CD8-positive, alpha-beta memory T cell (primary cell): ENCODE results near the gene RET. TPM values are rescaled to one million over a fixed set of nuclear protein-coding genes. Genes with fewer than 3 reads are reported as not detected.
A peak's percentile ranks its signal among the peaks of the same experiment; 100 is the strongest.

Experiments
- CTCF ChIA-PET: fragments of 350-600 bp; sonication (Branson Sonifier 250); formaldehyde crosslinking; loops from one replicate; lab custom pipeline; 2021; ENCODE audit warnings: antibody characterized with exemption; lab: Charles Lee
- POLR2A ChIA-PET: fragments of 350-600 bp; sonication (Branson Sonifier 250); formaldehyde crosslinking; loops from one replicate; lab custom pipeline; 2021; ENCODE audit warnings: antibody characterized with exemption; lab: Charles Lee
- DNase-seq, 5 donors: peaks; one replicate each; pipeline versions ENCODE4 v3.0.0 to v3.0.0-alpha.2; 2020 to 2022; ENCODE audit warnings: mixed read lengths in 1 of 5
- H3K27ac ChIP-seq: one replicate; pipeline ENCODE4 v1.7.0; 2013; ENCODE audit warnings: low read depth, mild to moderate bottlenecking, low read length, moderate library complexity
- H3K27me3 ChIP-seq: 2 replicates; pipeline ENCODE4 v1.7.0; 2013; ENCODE audit warnings: low read length, mild to moderate bottlenecking; ENCODE audit not compliant: insufficient read depth, poor library complexity, severe bottlenecking
- H3K36me3 ChIP-seq: 2 replicates; pipeline ENCODE4 v1.7.0; 2013; ENCODE audit warnings: mild to moderate bottlenecking, low read length, moderate library complexity; ENCODE audit not compliant: insufficient read depth
- H3K4me1 ChIP-seq: 2 replicates; pipeline ENCODE4 v1.7.0; 2013; ENCODE audit warnings: mild to moderate bottlenecking, low read length, moderate library complexity; ENCODE audit not compliant: insufficient read depth
- H3K4me3 ChIP-seq: 2 replicates; pipeline ENCODE4 v1.7.0; 2013; ENCODE audit warnings: mild to moderate bottlenecking, low read length
- H3K9me3 ChIP-seq: 2 replicates; pipeline ENCODE4 v1.7.0; 2013; ENCODE audit warnings: mild to moderate bottlenecking, low read length
- H3K27ac Mint-ChIP-seq, 8 donors: one replicate each; pipeline ENCODE4 v1.8.0; 2020 to 2021; ENCODE audit warnings: mixed read lengths in 8 of 8, mild to moderate bottlenecking in 6 of 8, inconsistent platforms in 3 of 8, moderate library complexity in 3 of 8
- H3K27me3 Mint-ChIP-seq, 2 donors: one replicate each; pipeline ENCODE4 v1.8.0; 2020 to 2021; ENCODE audit warnings: mixed read lengths in 2 of 2, mild to moderate bottlenecking in 1 of 2, moderate library complexity in 1 of 2
- H3K36me3 Mint-ChIP-seq, 3 donors: one replicate each; pipeline ENCODE4 v1.8.0; 2020 to 2021; ENCODE audit warnings: mixed read lengths in 3 of 3, inconsistent platforms in 1 of 3, mild to moderate bottlenecking in 1 of 3
- H3K4me1 Mint-ChIP-seq, 3 donors: one replicate each; pipeline ENCODE4 v1.8.0; 2020 to 2021; ENCODE audit warnings: mixed read lengths in 3 of 3, inconsistent platforms in 1 of 3, mild to moderate bottlenecking in 1 of 3
- H3K4me3 Mint-ChIP-seq, 7 donors: one replicate each; pipeline ENCODE4 v1.8.0; 2020 to 2021; ENCODE audit warnings: mixed read lengths in 7 of 7, mild to moderate bottlenecking in 6 of 7, moderate library complexity in 4 of 7, inconsistent platforms in 2 of 7
- H3K9me3 Mint-ChIP-seq, 5 donors: one replicate each; pipeline ENCODE4 v1.8.0; 2020 to 2022; ENCODE audit warnings: mixed read lengths in 5 of 5, mild to moderate bottlenecking in 3 of 5, moderate library complexity in 2 of 5, inconsistent platforms in 1 of 5
- polyA plus RNA-seq: library from polyadenylated mRNA; unstranded; fragments of 300-500 nt; fragmentation: Illumina TruSeq; gene quantifications from one replicate; pipeline ENCODE4 v1.2.3, GENCODE V29; 2021
- total RNA-seq, 2 experiments: library from RNA; stranded (reverse); gene quantifications; one replicate each; pipeline ENCODE4 v1.2.3, GENCODE V29; 2021

The RET gene
- total and polyA plus RNA-seq, 3 experiments from 2014 or later: 0.06 to 0.24 TPM; not detected in 1

DNA sequence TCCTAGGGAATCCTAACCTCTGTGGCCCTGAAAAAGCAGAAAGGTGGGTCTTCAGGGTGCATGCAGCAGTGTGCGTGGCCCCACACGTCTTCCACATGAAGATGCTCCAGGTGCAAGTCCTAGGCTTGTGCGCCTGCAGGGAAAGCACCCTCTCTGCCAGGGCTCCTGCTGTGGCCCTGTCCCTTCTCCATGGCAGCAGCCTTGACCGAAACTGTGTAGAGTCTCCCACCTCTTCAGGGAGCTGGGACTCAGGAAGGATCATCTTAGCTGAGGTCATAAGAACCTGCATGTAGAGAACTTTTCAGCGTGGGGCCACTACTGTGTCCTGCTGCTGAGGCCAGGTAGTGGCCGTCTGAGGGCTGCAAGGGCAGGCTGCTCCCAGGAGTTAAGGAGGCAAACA is 55.0 kb downstream of the RET start:
- POLR2A ChIA-PET: no interaction called here
- H3K4me3 Mint-ChIP-seq: peak overlapping the region in 1 of 7 donors; percentile 41
- peaks cover 0 to 1% of the 10 kb centered on the region in 2 donors for H3K27me3 Mint-ChIP-seq

GRCh38 chr10:43132867-43133787 is 56.3 kb downstream of the RET start:
- H3K9me3 ChIP-seq: no peaks in the 10 kb centered on the region
- H3K36me3 ChIP-seq: no peaks in the 10 kb centered on the region
- Mint-ChIP-seq H3K4me1 (peaks cover 21 to 27% (median 22%) of the 10 kb centered on the region in 3 donors), H3K9me3 (no peaks in the 10 kb centered on the region), H3K4me3 (peak overlapping the region in 1 of 7 donors; percentile 60), H3K36me3 (peaks cover 0 to 2% (median 0%) of the 10 kb centered on the region in 3 donors), H3K27ac (peak overlapping the region in 1 of 8 donors; percentile 30), H3K27me3 (peaks cover 0 to 1% of the 10 kb centered on the region in 2 donors)
- POLR2A ChIA-PET: no interaction called here
- no peak overlapping the region for H3K4me3 ChIP-seq
- CTCF ChIA-PET: no interaction called here
- DNase-seq: no peak
- no peaks in the 10 kb centered on the region for H3K27me3 ChIP-seq
- peaks cover 9% of the 10 kb centered on the region for H3K4me1 ChIP-seq
- H3K27ac ChIP-seq: no peak overlapping the region

More for the DNA sequence above, 55.0 kb downstream of the RET start:
- H3K27ac Mint-ChIP-seq: no peak overlapping the region
- DNase-seq: no peak
- CTCF ChIA-PET: no interaction called here
- no peaks in the 10 kb centered on the region for H3K9me3 Mint-ChIP-seq
- Histone ChIP-seq H3K9me3 (no peaks in the 10 kb centered on the region), H3K27ac (no peak overlapping the region), H3K27me3 (no peaks in the 10 kb centered on the region), H3K4me3 (no peak overlapping the region), H3K36me3 (no peaks in the 10 kb centered on the region), H3K4me1 (peaks cover under 1% of the 10 kb centered on the region)
- H3K4me1 Mint-ChIP-seq: peaks cover 27 to 29% (median 27%) of the 10 kb centered on the region in 3 donors
- no peaks in the 10 kb centered on the region for H3K36me3 Mint-ChIP-seq

DNA sequence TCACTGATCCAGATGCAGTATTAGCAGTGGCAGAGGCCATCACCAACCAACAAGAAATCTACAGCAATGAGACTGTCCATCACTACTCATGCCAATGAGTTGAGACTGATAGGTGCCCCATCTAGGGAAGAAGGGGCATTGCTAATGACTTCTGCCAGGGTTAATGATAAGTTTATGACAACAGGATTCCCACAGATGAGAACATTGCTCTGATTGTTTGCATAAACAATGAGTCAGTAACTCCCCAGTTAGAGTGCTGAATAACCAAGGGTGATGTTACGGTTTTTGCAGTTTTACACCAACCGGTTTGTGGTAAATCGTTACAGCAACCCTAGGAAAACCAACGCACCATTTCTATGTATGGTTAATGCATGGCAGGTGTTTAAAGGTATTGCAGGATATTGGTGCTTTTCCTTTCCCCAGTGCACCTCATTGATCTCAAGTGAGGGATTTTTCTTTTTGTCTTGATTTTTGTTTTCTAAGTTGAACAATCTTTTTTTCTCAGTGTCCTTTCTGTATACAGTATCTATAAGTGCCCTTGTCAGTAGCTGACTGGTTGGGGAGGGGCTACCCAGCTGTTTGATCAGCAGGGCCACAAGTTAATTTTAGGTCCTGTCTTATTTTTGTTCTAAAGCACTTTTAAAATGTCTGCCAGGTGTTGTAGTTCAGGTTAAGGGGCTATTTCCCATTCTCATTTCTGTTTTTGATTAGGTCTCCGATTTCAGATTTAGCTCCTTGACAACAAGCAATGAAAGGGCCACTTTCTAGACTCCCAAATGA is 57.4 kb downstream of the RET start:
- Histone ChIP-seq H3K4me3 (no peak overlapping the region), H3K27me3 (no peaks in the 10 kb centered on the region), H3K4me1 (peaks cover 14% of the 10 kb centered on the region), H3K27ac (no peak overlapping the region), H3K36me3 (no peaks in the 10 kb centered on the region), H3K9me3 (no peaks in the 10 kb centered on the region)
- CTCF ChIA-PET: no interaction called here
- Mint-ChIP-seq H3K27me3 (peaks cover 0 to 4% of the 10 kb centered on the region in 2 donors), H3K9me3 (no peaks in the 10 kb centered on the region), H3K4me1 (peaks cover 22 to 29% (median 25%) of the 10 kb centered on the region in 3 donors), H3K27ac (peak overlapping the region in 2 of 8 donors; percentile 21 to 37), H3K4me3 (peak overlapping the region in 1 of 7 donors; percentile 20), H3K36me3 (peaks cover 0 to 8% (median 0%) of the 10 kb centered on the region in 3 donors)
- POLR2A ChIA-PET: no interaction called here
- DNase-seq: no peak

GRCh38 chr10:43135064-43135463 is 58.2 kb downstream of the RET start:
- no peaks in the 10 kb centered on the region for H3K27me3 ChIP-seq
- Mint-ChIP-seq H3K4me1 (peaks cover 24 to 33% (median 29%) of the 10 kb centered on the region in 3 donors), H3K4me3 (peak overlapping the region in 2 of 7 donors; percentile 5 to 95), H3K36me3 (peaks cover 0 to 8% (median 0%) of the 10 kb centered on the region in 3 donors), H3K27ac (peak overlapping the region in 1 of 8 donors; percentile 93), H3K27me3 (peaks cover 0 to 4% of the 10 kb centered on the region in 2 donors), H3K9me3 (no peaks in the 10 kb centered on the region)
- H3K4me1 ChIP-seq: peaks cover 21% of the 10 kb centered on the region
- no peak overlapping the region for H3K4me3 ChIP-seq
- ChIA-PET CTCF (interaction anchor here (1.5 kb wide), 1 partner anchor 17 kb away, joined by 3 read pairs; no protein-coding TSS in a partner anchor), POLR2A (no interaction called here)
- H3K36me3 ChIP-seq: no peaks in the 10 kb centered on the region
- no peaks in the 10 kb centered on the region for H3K9me3 ChIP-seq
- H3K27ac ChIP-seq: no peak overlapping the region
- DNase-seq: no peak

- Mint-ChIP-seq H3K9me3 (no peaks in the 10 kb centered on the region), H3K4me3 (peak overlapping the region; percentile 3 to 95 (median 88)), H3K4me1 (peaks cover 29 to 39% (median 35%) of the 10 kb centered on the region in 3 donors), H3K27me3 (peaks cover 0 to 4% of the 10 kb centered on the region in 2 donors), H3K36me3 (peaks cover 0 to 8% (median 0%) of the 10 kb centered on the region in 3 donors), H3K27ac (peak overlapping the region in 4 of 8 donors; percentile 17 to 93 (median 74))
- POLR2A ChIA-PET: no interaction called here
- H3K27me3 ChIP-seq: no peaks in the 10 kb centered on the region
- no peaks in the 10 kb centered on the region for H3K9me3 ChIP-seq
- H3K4me3 ChIP-seq: no peak overlapping the region
- DNase-seq: no peak
- CTCF ChIA-PET: interaction anchor here (1.5 kb wide), 1 partner anchor 16 kb away, joined by 3 read pairs; no protein-coding TSS in a partner anchor
- H3K27ac ChIP-seq: no peak overlapping the region
- no peaks in the 10 kb centered on the region for H3K36me3 ChIP-seq
- peaks cover 27% of the 10 kb centered on the region for H3K4me1 ChIP-seq
Observed at GRCh38 chr10:43135656-43136055, 58.8 kb downstream of the RET start.

GRCh38 chr10:43136432-43136831 is 59.6 kb downstream of the RET start:
- Histone ChIP-seq H3K4me1 (peaks cover 33% of the 10 kb centered on the region), H3K27me3 (no peaks in the 10 kb centered on the region), H3K4me3 (no peak overlapping the region), H3K36me3 (no peaks in the 10 kb centered on the region), H3K9me3 (no peaks in the 10 kb centered on the region), H3K27ac (no peak overlapping the region)
- H3K27ac Mint-ChIP-seq: peak overlapping the region in 7 of 8 donors; percentile 17 to 93 (median 42)
- H3K4me1 Mint-ChIP-seq: peaks cover 32 to 45% (median 41%) of the 10 kb centered on the region in 3 donors
- H3K27me3 Mint-ChIP-seq: peaks cover 0 to 4% of the 10 kb centered on the region in 2 donors
- no peaks in the 10 kb centered on the region for H3K9me3 Mint-ChIP-seq
- peak overlapping the region; percentile 34 to 95 (median 88) for H3K4me3 Mint-ChIP-seq
- ChIA-PET CTCF (interaction anchor here (1.5 kb wide), 1 partner anchor 15 kb away, joined by 3 read pairs; no protein-coding TSS in a partner anchor), POLR2A (no interaction called here)
- H3K36me3 Mint-ChIP-seq: peaks cover 0 to 8% (median 0%) of the 10 kb centered on the region in 3 donors
- DNase-seq: no peak

- Mint-ChIP-seq H3K4me1 (peaks cover 35 to 50% (median 45%) of the 10 kb centered on the region in 3 donors), H3K4me3 (peak overlapping the region; percentile 86 to 95 (median 90))
Observed at GRCh38 chr10:43136995-43137716, 60.3 kb downstream of the RET start.

More at GRCh38 chr10:43136995-43137716, 60.3 kb downstream of the RET start:
- H3K4me3 ChIP-seq: peak overlapping the region; percentile 89
- H3K36me3 Mint-ChIP-seq: peaks cover 0 to 8% (median 0%) of the 10 kb centered on the region in 3 donors
- H3K9me3 ChIP-seq: no peaks in the 10 kb centered on the region
- ChIA-PET POLR2A (interaction anchor here (0.9 to 1.5 kb wide), 6 partner anchors 23 to 355 kb away, joined by 3 to 6 read pairs (median 4); no protein-coding TSS in a partner anchor), CTCF (interaction anchor here (1.4 to 2.5 kb wide), 4 partner anchors 13 to 129 kb away, joined by 4 to 21 read pairs (median 4); no protein-coding TSS in a partner anchor)
- peaks cover 0 to 4% of the 10 kb centered on the region in 2 donors for H3K27me3 Mint-ChIP-seq
- H3K9me3 Mint-ChIP-seq: no peaks in the 10 kb centered on the region
- no peaks in the 10 kb centered on the region for H3K27me3 ChIP-seq
- no peaks in the 10 kb centered on the region for H3K36me3 ChIP-seq
- H3K27ac ChIP-seq: peak overlapping the region; percentile 92
- H3K27ac Mint-ChIP-seq: peak overlapping the region; percentile 40 to 93 (median 92)
- no peak for DNase-seq
- peaks cover 37% of the 10 kb centered on the region for H3K4me1 ChIP-seq
